GM21529 (cell line): Measurements from ENCODE around the gene PRTG.
"Not testable (repeated sequence)": the region's sequence is repeated elsewhere in the genome, so short reads cannot be mapped to it uniquely, and the experiment has no call there.

Experiments used
- ATAC-seq: cut with Tn5 transposase; IDR thresholded peaks from one replicate; pipeline ENCODE4 v1.9.1; 2021; ENCODE audit not compliant: unreplicated experiment

The PRTG gene

GRCh38 chr15:55742927-55743728 is at the start of gene PRTG:
Gene PRTG (minus strand): TSS chr15:55743152. CDS start chr15:55742931, 221 bp downstream.
- no peak for ATAC-seq

GRCh38 chr15:55791551-55792400 is 48.8 kb upstream of the PRTG start:
- no peak for ATAC-seq

- no peak for ATAC-seq
Measured at GRCh38 chr15:55789066-55789660, 46.2 kb upstream of the PRTG start.

- no peak for ATAC-seq
Measured at GRCh38 chr15:55786341-55786740, 43.4 kb upstream of the PRTG start.

GRCh38 chr15:55785593-55785992 is 42.6 kb upstream of the PRTG start:
- not testable (repeated sequence) for ATAC-seq

GRCh38 chr15:55784286-55784685 is 41.3 kb upstream of the PRTG start:
- no peak for ATAC-seq

- no peak for ATAC-seq
Measured at GRCh38 chr15:55782901-55783300, 39.9 kb upstream of the PRTG start.

- no peak for ATAC-seq
Measured at GRCh38 chr15:55780292-55780691, 37.3 kb upstream of the PRTG start.

- ATAC-seq: no peak
Measured at GRCh38 chr15:55778932-55779331, 36.0 kb upstream of the PRTG start.

GRCh38 chr15:55775316-55775715 is 32.4 kb upstream of the PRTG start:
- ATAC-seq: no peak

- ATAC-seq: no peak
Measured at GRCh38 chr15:55774113-55774970, 31.4 kb upstream of the PRTG start.

- no peak for ATAC-seq
Measured at GRCh38 chr15:55770806-55771205, 27.9 kb upstream of the PRTG start.

GRCh38 chr15:55770261-55770660 is 27.3 kb upstream of the PRTG start:
- no peak for ATAC-seq

- no peak for ATAC-seq
Measured at GRCh38 chr15:55768670-55769185, 25.8 kb upstream of the PRTG start.

GRCh38 chr15:55766676-55767075 is 23.7 kb upstream of the PRTG start:
- ATAC-seq: no peak

- ATAC-seq: no peak
Measured at GRCh38 chr15:55764398-55764797, 21.4 kb upstream of the PRTG start.

GRCh38 chr15:55758580-55758986 is 15.6 kb upstream of the PRTG start:
- no peak for ATAC-seq

- ATAC-seq: not testable (repeated sequence)
Measured at GRCh38 chr15:55753433-55753832, 10.5 kb upstream of the PRTG start.

GRCh38 chr15:55750706-55751105 is 7.8 kb upstream of the PRTG start:
- no peak for ATAC-seq
